Endometrial microvascular endothelial cells (primary cell): Measurements from ENCODE around the gene NKAIN2. TPM values are rescaled to one million over a fixed set of nuclear protein-coding genes. Genes with fewer than 3 reads are reported as not detected.

ENCODE experiments used
- in situ Hi-C: cut with HindIII; loops from 2 replicates; pipeline ENCODE4 v1.10.0; 2017; ENCODE audit warnings: low sequenced_read_pairs, low pct_unique_long_range_greater_than_20kb; ENCODE audit errors: inconsistent ontology term
- total RNA-seq: library from RNA; depleted of rRNA; stranded (reverse); fragments of >200 nt; gene quantifications from one replicate; pipeline ENCODE4 v1.2.3, GENCODE V29; 2015; ENCODE audit errors: inconsistent ontology term

Gene NKAIN2
- total RNA-seq, 1 donor from 2014 or later: not detected

- in situ Hi-C loops: no loop called here
Measured at GRCh38 chr6:123804787-123805540, 1.3 kb downstream of the NKAIN2 start.

- in situ Hi-C loops: no loop called here
Measured at GRCh38 chr6:123805921-123806320, 2.3 kb downstream of the NKAIN2 start.

- in situ Hi-C loops: no loop called here
Measured at GRCh38 chr6:123806561-123806960, 2.9 kb downstream of the NKAIN2 start.

- in situ Hi-C loops: no loop called here
Measured at GRCh38 chr6:123808556-123808955, 4.9 kb downstream of the NKAIN2 start.

GRCh38 chr6:123810214-123810613, 6.5 kb downstream of the NKAIN2 start:
- in situ Hi-C loops: no loop called here

- in situ Hi-C loops: no loop called here
Measured at GRCh38 chr6:123810948-123811347, 7.3 kb downstream of the NKAIN2 start.

GRCh38 chr6:123811378-123811777, 7.7 kb downstream of the NKAIN2 start:
- in situ Hi-C loops: no loop called here

- in situ Hi-C loops: no loop called here
Measured at GRCh38 chr6:123812621-123813020, 9.0 kb downstream of the NKAIN2 start.

GRCh38 chr6:123821112-123821511, 17.4 kb downstream of the NKAIN2 start:
- in situ Hi-C loops: no loop called here

GRCh38 chr6:123829302-123829953, 25.8 kb downstream of the NKAIN2 start:
- in situ Hi-C loops: no loop called here

- in situ Hi-C loops: no loop called here
Measured at GRCh38 chr6:123830120-123830519, 26.5 kb downstream of the NKAIN2 start.

GRCh38 chr6:123838505-123839234, 35.0 kb downstream of the NKAIN2 start:
- in situ Hi-C loops: no loop called here

- in situ Hi-C loops: no loop called here
Measured at GRCh38 chr6:123841067-123841896, 37.6 kb downstream of the NKAIN2 start.

GRCh38 chr6:123844011-123844410, 40.3 kb downstream of the NKAIN2 start:
- in situ Hi-C loops: no loop called here

- in situ Hi-C loops: no loop called here
Measured at GRCh38 chr6:123848347-123848746, 44.7 kb downstream of the NKAIN2 start.

- in situ Hi-C loops: no loop called here
Measured at GRCh38 chr6:123849406-123849805, 45.7 kb downstream of the NKAIN2 start.

- in situ Hi-C loops: no loop called here
Measured at GRCh38 chr6:123850555-123850954, 46.9 kb downstream of the NKAIN2 start.

- in situ Hi-C loops: no loop called here
Measured at GRCh38 chr6:123854201-123854600, 50.5 kb downstream of the NKAIN2 start.

- in situ Hi-C loops: no loop called here
Measured at GRCh38 chr6:123855506-123855905, 51.8 kb downstream of the NKAIN2 start.
